HG02938 (cell line): Measurements from ENCODE around the gene ITIH5.
A peak's percentile ranks its signal among the peaks of the same experiment; 100 is the strongest.
"Not testable (repeated sequence)": the region's sequence is repeated elsewhere in the genome, so short reads cannot be mapped to it uniquely, and the experiment has no call there.

Experiments
- ATAC-seq: cut with Tn5 transposase; IDR thresholded peaks from one replicate; pipeline ENCODE4 v1.9.1; 2021; ENCODE audit warnings: mild to moderate bottlenecking, moderate library complexity; ENCODE audit not compliant: unreplicated experiment

Gene ITIH5

DNA sequence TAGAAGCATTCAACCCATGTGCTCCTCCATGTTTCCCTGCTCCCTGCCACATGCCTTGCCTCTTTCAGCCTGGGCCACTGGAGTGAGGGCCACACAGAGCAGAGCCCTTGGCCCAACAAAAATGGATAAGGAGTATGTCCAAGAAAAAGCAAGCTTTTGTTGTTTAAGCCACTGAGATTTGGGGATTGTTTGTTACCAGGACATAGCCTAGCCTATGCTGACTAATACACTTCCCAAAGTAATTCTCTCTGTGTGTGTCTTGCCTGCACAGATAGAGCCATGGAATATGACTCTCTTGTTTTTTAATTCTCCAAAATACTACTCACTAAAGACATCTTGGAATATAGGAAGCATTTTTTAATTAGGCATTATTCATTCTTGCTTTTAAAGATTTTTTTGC lies 22.8 kb upstream of the ITIH5 start:
- no peak for ATAC-seq

DNA sequence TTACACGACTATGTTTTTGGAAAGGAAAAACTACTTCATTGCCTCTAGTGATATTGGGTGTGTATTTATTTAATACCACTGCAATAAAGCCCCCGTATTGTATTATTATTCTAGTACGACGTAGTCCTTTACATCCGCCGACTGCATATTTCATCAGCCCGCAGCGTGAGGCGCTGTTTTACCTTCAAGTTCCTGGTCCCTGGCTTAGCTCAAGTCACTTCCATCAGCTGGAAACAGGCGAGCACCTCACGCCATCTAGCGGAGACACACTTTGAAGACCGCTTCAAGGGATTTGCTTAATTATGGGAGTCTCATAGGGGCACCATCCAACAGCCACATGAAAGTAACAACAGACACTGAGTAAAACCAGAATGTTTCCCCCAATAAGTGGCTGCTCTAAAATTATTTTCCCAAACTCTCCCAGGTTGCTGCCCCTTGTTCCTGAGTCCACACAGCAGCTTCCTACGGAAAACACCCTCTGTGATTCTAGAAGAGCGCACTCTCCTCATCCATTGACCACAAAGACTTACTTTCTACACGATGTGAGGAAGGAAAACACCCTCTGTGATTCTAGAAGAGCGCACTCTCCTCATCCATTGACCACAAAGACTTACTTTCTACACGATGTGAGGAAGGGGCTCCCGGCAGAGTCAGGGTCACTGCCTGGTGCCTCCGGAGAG lies 20.6 kb upstream of the ITIH5 start:
- peak; percentile 94 for ATAC-seq

DNA sequence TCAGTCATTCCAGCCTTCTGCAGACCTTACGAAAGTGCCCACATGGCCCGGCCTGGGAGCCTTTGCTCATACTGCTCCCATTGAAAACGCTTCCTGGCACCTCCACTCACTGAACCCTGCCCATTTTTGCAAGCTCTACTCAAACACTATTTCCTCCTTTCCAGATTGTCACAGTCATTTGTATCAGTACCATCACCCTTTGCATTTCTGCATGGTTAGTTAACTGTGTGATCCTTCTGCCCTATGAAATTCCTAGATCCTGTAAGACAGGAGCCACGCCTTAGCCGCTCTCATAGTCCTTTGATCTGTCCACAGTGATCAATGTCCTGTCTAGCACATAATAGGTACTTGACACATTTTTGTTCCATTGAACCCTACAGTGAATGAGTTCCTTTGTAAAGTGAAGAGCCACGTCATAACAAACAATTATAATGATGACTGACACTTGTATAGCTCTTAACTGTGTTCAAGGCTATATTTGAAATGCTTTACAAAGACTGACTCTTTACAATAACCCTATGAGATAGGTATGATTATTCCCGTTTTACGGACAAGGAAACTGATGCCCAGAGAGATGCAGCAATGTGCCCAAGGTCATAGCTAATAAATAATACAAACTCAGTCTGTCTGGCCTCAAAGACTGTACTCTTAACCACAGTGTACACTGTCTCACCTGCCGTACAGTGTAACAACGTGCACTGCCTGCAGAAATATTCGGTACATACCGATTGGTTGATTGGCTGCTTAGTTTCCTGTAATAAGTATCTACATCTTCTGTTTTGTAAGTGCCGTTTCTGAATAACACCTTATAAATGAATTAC lies 19.8 kb upstream of the ITIH5 start:
- ATAC-seq = no peak

DNA sequence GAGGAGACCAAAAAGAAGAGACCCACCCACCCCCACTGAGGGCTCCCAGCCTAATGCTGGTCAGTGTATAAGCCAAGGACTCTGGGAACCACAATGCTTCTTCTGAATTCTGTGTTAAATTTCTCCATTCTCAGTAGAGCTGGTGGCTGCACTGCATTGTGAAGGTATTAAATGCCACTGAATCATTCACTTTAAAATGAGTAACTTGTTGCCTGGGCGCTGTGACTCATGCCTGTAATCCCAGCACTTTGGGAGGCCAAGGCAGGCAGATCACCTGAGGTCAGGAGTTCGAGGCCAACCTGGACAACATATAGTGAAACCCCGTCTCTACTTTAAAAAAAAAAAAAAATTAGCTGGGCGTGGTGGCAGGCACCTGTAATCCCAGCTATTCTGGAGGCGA lies 13.3 kb upstream of the ITIH5 start:
- ATAC-seq = not testable (repeated sequence)

DNA sequence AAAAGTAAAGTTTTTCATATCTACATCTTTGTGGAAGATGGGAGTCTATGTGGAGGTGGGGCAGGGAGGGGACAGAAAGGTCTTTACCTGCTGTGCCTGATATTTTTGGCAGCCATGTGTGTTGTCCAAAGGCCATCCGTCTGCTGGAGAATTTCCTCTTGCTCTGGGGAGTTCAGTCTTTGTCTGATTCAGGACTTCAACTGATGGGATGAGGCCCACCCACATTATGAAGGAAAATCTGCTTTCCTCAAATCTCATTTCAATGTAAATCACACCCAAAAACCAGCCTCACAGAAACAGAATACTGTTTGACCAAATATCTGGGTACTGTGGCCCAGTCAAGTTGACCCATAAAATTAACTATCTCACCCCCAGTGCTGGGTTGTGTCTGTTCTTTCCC lies 12.5 kb upstream of the ITIH5 start:
- no peak for ATAC-seq

DNA sequence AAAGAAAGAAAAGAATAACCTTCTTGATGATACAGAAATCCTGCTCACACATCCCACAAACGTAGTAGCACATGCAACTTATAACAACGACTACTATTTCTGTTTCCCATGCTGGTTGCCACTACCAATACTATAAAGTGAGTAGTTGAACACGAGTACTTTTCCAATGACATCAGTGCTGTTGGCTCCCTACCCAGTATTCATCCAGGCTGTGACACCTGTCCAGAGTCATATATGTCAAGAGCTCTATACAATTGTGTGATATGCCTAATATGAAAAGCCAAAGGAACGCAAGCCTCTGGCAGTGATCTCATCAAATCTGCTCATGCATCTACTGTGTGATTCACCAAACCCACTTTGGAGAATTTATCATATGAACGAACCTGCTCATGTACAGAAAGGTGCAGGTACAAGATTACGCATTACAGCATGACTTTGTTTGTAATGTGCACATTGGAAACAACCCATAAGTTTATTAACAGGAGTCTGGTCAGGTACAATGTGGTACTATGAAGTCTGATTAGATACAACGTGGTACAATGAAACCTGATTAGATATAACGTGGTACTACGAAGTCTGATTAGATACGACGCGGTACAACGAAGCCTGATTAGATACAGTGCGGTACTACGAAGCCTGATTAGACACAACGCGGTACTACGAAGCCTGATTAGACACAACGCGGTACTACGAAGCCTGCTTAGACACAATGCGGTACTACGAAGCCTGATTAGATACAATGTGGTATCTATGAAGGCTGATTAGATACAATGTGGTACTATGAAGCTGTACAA lies 5.8 kb upstream of the ITIH5 start:
- no peak for ATAC-seq

DNA sequence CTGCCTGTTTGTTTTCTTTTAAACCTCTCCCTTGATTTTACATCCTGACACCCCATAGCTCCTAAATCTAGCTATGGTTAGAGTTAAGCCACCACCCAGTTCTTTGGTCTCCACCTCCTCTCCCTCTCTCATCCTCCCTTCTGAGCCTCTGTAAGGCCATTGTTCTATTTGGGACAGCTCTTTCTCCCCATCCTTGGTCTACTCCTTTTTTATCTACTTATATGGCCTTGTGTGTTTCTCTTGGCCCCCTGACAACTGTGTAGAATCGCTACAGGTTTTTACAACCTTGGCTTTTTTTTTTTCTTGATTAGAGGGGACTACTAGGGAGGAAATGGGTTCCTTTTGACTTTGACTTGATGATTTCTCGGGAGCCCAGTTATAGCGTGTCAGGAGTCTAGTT lies 3.4 kb upstream of the ITIH5 start:
- no peak for ATAC-seq

DNA sequence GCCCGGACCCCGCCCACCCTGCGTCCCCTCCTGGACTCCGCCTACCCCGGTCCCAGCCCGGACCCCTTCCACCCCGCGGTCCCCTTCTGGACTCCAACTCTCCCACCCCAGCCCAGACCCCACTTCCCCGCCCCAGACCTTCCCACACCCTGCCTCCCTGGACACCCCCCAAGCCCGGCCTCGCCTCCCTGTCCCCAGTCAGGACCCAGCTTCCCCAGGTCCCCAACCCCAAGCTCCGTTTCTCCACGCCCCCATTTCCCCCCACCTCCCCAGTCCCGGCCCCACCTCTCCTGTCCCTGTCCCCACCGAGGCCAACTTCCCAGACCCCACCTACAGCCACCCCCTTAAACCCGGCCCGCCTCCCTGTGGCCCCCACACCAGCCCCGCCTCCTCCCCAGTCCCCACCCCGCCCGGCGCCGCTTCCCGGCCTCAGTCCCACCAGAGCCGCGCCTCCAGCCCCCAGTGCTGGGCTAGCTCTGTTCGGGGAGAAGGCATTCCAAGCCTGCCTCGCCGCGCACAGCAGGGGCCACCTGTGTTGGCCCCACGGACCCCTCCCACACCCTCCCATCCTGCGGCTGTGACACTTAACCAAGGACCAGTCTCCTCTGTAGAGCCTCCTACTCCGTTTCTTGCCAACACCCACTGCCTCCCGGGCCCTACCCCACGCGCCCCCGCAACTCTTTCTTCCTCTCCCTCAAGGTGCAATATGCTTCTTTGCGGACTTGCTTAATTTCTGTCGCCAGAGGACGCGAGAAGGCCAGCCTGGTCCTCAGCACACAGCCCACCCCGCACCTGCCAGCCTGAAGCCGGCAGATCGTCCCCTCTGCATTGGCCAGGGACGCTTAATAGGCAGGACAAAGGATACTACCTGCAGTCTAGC lies 736 bp upstream of the ITIH5 start:
- no peak for ATAC-seq

DNA sequence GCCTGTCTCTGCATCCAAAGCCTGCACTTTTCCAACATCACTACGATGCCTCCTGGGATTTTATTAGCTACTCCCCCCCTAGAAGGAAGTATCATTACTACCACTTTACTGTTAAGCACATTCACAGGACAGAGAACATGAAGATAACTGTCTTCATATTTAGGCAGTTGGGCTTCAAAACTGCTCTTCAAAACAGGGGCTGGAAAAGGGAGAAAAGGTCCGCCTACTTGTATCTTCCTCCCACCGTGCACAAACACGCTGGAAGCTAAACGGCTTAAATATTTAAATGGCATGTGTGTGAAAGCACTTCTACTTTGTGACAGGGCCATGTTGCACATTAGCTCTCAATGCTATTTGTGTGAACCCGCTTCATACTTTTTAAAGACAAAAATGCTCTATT lies 999 bp downstream of the ITIH5 start:
- no peak for ATAC-seq

DNA sequence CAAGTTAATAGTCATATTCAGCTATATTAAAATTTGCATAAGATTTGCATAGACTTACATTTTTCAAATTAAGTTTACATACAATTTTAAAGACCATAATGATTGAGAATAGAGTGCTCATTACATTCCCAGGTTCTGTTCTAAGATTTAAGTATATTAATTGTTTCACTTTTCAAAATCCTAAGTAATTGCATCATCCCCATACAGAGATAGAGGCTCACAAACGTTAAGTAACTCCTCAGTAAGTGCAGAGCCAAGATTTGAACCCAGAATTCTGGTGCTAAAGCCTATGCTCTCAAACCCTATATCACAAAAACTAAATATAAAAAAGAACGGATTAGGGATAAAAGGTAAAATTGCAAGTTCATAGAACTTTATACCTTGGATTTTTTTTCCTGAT lies 2.1 kb downstream of the ITIH5 start:
- ATAC-seq = no peak

DNA sequence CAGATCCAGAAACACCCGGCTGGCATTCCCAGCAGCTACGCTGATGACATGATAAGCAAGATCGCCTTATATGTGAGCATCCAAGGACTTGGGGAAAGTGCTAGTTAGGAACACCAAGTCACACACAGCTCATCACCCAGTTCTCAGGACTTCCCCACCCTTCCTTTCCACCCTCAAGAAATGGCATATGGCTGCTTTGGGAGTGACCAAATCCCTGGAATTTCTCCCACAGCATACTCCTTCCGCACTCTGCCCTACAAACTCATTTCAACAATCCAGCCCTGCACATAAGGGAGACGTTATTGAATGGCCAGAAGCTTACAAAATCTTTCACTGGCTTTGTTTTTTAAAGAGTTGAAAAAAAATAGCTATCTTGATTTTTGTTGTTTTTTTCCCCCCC lies 4.2 kb downstream of the ITIH5 start:
- ATAC-seq = no peak

DNA sequence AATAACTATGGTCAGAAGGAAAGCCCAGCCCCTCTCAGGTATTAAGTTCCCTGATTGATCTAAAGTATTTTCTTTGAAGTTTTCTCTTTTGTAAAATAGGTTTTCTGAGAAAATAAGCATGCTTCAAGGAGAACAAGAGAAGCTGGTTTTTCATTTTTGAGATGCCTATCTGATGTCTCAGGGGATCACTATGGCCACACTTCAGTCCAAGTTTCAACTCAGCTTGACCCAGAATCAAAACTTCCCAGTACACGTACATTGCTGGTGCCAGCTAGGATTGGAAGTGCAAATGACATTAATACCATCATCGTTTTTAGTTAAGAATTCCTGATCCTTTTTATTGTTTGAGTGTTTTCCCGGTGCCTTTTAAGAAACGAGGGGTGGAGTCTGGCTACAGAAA lies 7.2 kb downstream of the ITIH5 start:
- ATAC-seq = no peak

DNA sequence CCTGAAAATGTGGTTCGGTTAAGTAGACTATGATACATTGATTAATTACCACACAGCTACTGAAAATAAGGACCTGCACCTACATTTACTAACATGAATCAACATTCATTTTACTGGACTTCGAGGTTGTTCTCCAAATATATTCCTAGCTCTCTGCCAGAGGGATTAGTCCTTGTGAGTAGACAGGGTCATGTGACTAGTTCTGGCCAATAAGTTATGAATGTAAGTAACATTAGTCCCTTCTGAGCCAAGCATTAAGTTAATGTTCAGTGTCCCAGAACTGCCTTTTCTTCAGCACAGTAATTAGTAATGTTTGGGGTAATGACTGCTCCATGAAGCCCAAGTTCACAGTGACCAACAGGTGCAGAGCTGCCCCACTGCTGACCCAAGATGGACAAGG lies 9.2 kb downstream of the ITIH5 start:
- no peak for ATAC-seq

DNA sequence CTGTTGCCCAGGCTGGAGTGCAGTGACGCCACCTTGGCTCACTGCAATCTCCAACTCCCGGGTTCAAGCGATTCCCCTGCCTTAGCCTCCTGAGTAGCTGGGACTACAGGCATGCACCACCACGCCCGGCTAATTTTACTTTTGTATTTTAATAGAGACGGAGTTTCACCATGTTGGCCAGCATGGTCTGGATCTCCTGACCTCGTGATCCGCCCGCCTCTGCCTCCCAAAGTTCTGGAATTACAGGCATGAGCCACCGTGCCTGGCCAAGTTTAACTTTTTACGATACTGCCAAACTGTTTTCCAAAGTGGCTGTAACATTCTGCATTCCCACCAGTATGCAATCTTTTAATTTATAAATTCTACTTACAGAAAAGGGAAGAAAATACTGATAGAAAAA lies 9.7 kb downstream of the ITIH5 start:
- not testable (repeated sequence) for ATAC-seq

DNA sequence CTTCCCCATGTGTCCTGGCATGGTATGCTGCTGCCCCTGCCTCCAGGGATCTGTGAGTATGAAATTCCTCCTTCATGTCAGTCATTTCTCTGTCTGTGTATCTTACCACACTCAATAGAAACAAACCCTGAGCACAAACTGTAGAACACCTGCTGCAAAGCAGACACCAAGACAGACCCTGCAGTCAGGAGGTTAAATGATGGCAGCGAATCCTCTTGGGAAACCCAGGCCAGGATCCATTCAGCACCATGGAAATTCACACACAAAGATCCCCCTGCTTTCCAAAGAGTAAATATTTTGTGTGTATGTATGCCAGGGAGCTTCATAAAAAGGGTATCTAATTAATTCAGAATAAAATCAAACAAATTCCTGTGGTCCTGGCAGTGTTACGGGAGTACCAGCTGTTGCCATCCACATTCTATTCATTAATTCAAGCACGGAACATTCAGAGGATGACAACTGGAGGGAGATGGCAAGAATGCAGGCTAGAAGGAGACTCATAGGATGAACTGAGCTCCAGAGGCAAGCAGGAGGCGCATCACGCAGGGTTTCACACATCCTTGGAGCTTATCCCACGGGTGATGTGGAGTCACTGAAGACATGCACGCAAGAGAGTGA lies 14.8 kb downstream of the ITIH5 start:
- no peak for ATAC-seq

DNA sequence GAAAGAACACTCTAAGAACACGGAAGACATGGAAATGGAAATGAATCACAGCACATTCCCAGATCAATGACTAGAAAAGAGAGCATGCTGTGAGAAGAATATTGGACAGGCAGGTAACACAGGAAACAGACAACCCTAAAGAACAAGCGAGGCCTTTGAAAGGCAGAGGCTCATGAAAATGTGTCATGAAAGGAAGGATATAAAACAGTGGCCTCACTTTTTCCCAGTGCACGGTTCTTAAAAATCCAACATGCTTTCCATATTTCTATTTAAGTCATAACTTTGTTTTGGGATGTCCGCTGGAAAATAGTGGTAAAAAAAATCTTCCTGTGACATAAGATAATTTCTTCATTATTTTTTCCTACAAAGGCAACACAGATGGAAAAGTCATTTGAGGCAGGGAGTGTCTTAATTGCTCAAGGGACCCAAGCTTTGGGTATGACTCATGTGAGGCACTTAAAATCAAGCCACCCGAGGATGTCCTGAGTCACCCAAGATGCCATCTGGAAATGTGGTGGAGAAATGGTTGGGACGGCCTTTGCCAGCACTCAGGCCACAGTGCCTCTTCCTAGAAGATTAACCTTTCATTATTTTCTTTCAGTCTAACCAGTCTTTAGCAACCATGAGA lies 17.0 kb downstream of the ITIH5 start:
- no peak for ATAC-seq

DNA sequence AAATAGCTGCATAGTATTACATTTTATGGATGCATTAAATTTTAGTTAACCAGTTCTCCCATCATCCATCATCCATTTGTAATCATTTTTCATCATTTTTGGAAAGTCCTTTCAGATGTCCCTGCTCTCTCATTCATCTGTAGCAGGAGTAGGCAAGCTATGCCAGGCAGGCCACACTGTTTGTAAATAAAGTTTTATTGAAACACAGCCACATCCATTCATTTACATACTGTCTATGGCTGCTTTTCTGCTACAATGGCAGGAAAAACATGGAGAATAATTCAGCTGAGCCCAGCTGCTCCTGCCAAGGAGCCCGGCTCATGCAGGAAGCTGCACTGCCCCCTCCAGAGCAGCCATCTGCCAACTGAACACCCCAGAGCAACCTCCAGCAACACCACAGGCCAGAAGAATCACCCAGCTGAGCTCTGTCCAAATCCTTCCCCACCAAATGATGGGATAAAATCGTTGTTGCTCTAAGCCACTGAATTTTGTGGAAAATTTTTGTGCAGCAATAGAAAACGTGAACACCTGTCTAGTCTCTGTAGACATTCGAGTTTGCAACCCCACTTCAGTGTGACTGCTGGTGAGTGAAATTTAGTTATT lies 19.6 kb downstream of the ITIH5 start:
- no peak for ATAC-seq

DNA sequence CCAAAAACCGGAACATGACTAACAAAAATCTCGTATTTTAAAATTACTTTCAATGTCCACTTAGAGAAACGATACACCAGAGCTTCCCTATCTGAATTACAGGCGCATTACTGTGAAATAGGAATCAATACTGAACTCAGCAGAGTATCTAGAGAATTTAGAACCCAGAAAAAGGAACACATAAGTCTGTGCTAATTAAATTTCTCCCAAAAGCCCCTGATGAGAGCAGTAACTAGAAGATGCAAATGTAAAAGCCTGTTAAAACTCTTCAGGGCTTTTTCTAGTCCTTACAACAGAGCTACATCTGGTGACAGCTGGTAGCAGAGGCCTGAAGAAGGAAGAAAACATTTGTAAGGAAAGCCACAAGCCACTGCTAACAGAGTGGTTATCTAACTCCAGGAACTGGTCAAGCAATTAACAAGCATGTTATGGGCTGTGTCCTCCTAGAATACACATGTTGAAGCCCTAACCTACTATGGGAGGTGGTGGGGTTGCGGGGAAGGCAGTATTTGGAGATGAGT lies 24.2 kb downstream of the ITIH5 start:
- no peak for ATAC-seq

DNA sequence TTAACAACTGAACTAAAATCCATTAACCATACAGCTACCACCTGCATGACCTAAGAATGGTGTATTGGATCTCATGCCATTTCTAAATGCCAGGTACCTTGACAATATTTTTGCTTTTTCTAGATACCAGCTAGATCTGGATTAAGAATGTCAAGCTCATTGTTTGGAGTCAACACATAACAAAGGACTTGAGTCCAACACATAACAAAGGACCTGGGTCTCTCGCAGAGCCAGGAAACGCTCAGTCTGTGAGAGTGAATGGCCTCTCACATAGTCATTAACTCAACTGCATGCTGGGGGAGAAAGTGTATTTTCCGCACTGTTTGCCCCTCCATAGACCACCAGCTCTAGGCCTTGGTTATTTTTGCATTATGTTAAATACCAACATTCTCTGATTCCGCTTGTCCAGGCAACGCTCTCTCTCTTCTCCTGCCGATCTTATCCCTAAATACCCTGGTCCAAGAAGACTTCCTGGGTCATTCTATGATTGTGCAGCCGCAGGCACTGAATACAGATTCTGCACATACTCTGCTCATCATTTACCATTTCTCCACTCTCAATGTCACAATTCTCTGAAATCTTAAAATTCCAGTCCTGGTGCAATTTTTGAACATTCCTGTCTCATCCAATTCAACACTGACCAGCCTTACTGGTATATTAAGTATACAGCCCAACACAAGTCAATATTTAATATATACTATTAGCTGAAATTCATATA lies 31.2 kb downstream of the ITIH5 start:
- ATAC-seq = no peak
